IMR-90 (cell line): Measurements from ENCODE around the gene RHBDD1. TPM values are rescaled to one million over a fixed set of nuclear protein-coding genes. Genes with fewer than 3 reads are reported as not detected.

Source experiments
- ATAC-seq: fragments of 200-7000 bp; cut with Tn5 transposase; 2 replicates; pipeline ENCODE4 v1.9.1; 2020; ENCODE audit warnings: low read depth, mild to moderate bottlenecking, moderate library complexity
- BruUV-seq: library from RNA; stranded (reverse); fragments of 400-500 nt; replicated peaks from 2 replicates; lab custom pipeline; 2021; lab: Mats Ljungman, UMichigan
- CTCF ChIA-PET: fragments of 300-600 bp; formaldehyde crosslinking; extraction: SDS; loops from one replicate; lab custom pipeline; 2021; ENCODE audit warnings: antibody characterized with exemption; lab: Yijun Ruan, JAX
- POLR2A ChIA-PET: fragments of 300-600 bp; sonication (Branson Sonifier 250); formaldehyde crosslinking; loops from one replicate; lab custom pipeline; 2022; ENCODE audit warnings: antibody characterized with exemption; ENCODE audit not compliant: unreplicated experiment; lab: Charles Lee
- DNase-seq: peaks from one replicate; pipeline ENCODE4 v3.0.0; 2013
- H2AFZ ChIP-seq: replicated peaks from 2 replicates; pipeline ENCODE3; 2013; ENCODE audit warnings: low read length, mild to moderate bottlenecking; ENCODE audit not compliant: poor library complexity
- H2AK5ac ChIP-seq: 2 replicates; pipeline ENCODE4 v1.6.1; 2013; ENCODE audit warnings: low read depth, low read length, inconsistent platforms
- H2AK9ac ChIP-seq: replicated peaks from 2 replicates; pipeline ENCODE3; 2013; ENCODE audit warnings: mild to moderate bottlenecking, low read depth, low read length, moderate library complexity; ENCODE audit not compliant: poor library complexity
- H2BK120ac ChIP-seq: 2 replicates; pipeline ENCODE4 v1.6.1; 2013; ENCODE audit warnings: low read depth, low read length, inconsistent platforms
- H2BK15ac ChIP-seq: 3 replicates; pipeline ENCODE4 v1.6.1; 2013; ENCODE audit warnings: low read depth, low read length, inconsistent platforms
- H2BK20ac ChIP-seq: 2 replicates; pipeline ENCODE4 v1.6.1; 2013; ENCODE audit warnings: low read depth, mild to moderate bottlenecking, inconsistent platforms, low read length, moderate library complexity
- H2BK5ac ChIP-seq: 2 replicates; pipeline ENCODE4 v1.6.1; 2013; ENCODE audit warnings: mild to moderate bottlenecking, low read depth, low read length, inconsistent platforms; ENCODE audit not compliant: poor library complexity, severe bottlenecking
- H3K14ac ChIP-seq: replicated peaks from 2 replicates; pipeline ENCODE4 v1.6.1; 2013; ENCODE audit warnings: low read depth, low read length, inconsistent platforms
- H3K18ac ChIP-seq: 2 replicates; pipeline ENCODE4 v1.6.1; 2013; ENCODE audit warnings: low read depth, low read length, control low read depth
- H3K23ac ChIP-seq: 2 replicates; pipeline ENCODE4 v1.6.1; 2013; ENCODE audit warnings: low read depth, low read length, inconsistent platforms
- H3K27ac ChIP-seq: 2 replicates; pipeline ENCODE4 v1.5.1; 2013; ENCODE audit warnings: mild to moderate bottlenecking, control low read depth, low read length; ENCODE audit not compliant: insufficient read depth
- H3K27me3 ChIP-seq: 2 replicates; pipeline ENCODE4 v1.6.1; 2013; ENCODE audit warnings: low read length; ENCODE audit not compliant: control insufficient read depth, insufficient read depth
- H3K36me3 ChIP-seq: 2 replicates; pipeline ENCODE4 v1.6.1; 2013; ENCODE audit warnings: low read length, mixed read lengths; ENCODE audit not compliant: control insufficient read depth, insufficient read depth
- H3K4ac ChIP-seq: 2 replicates; pipeline ENCODE4 v1.6.1; 2013; ENCODE audit warnings: low read depth, low read length, inconsistent platforms
- H3K4me1 ChIP-seq: 2 replicates; pipeline ENCODE4 v1.6.1; 2013; ENCODE audit warnings: low read length, mixed read lengths; ENCODE audit not compliant: control insufficient read depth, insufficient read depth
- H3K4me2 ChIP-seq: 2 replicates; pipeline ENCODE4 v1.6.1; 2013; ENCODE audit warnings: low read depth, mild to moderate bottlenecking, control low read depth, low read length, moderate library complexity
- H3K4me3 ChIP-seq: 2 replicates; pipeline ENCODE4 v1.5.1; 2013; ENCODE audit warnings: low read depth, mild to moderate bottlenecking, control low read depth, low read length, moderate library complexity; ENCODE audit not compliant: insufficient read depth
- H3K56ac ChIP-seq: 2 replicates; pipeline ENCODE4 v1.6.1; 2013; ENCODE audit warnings: low read length, inconsistent platforms; ENCODE audit not compliant: insufficient read depth; ENCODE audit errors: extremely low read depth
- H3K79me1 ChIP-seq, 2 experiments: 2 replicates each; pipeline ENCODE4 v1.6.1; 2013; ENCODE audit warnings: low read length in 2 of 2, inconsistent platforms in 1 of 2, low read depth in 1 of 2
- H3K9ac ChIP-seq: 2 replicates; pipeline ENCODE4 v1.6.1; 2013; ENCODE audit warnings: low read depth, low read length, control low read depth
- H3K9me1 ChIP-seq: 2 replicates; pipeline ENCODE4 v1.6.1; 2013; ENCODE audit warnings: low read length, inconsistent platforms; ENCODE audit not compliant: insufficient read depth
- H3K9me3 ChIP-seq: 2 replicates; pipeline ENCODE4 v1.6.1; 2013; ENCODE audit warnings: low read length; ENCODE audit not compliant: control insufficient read depth, insufficient read depth
- H4K20me1 ChIP-seq: 2 replicates; pipeline ENCODE4 v1.6.1; 2013; ENCODE audit warnings: low read length, inconsistent platforms; ENCODE audit not compliant: insufficient read depth
- H4K5ac ChIP-seq: 2 replicates; pipeline ENCODE4 v1.6.1; 2013; ENCODE audit warnings: mild to moderate bottlenecking, low read depth, low read length, control low read depth
- H4K8ac ChIP-seq, 2 experiments: 2 replicates each; pipeline ENCODE4 v1.6.1; 2013; ENCODE audit warnings: low read depth in 2 of 2, low read length in 2 of 2, control low read depth in 1 of 2, inconsistent platforms in 1 of 2
- H4K91ac ChIP-seq: 2 replicates; pipeline ENCODE4 v1.6.1; 2013; ENCODE audit warnings: low read depth, low read length, inconsistent platforms; ENCODE audit not compliant: insufficient read depth
- BHLHE40 ChIP-seq: fragments of 150-350 bp; IDR thresholded peaks from 2 replicates; pipeline ENCODE4 v1.6.1; 2016; ENCODE audit warnings: mild to moderate bottlenecking, low read depth, low read length
- CEBPB ChIP-seq: IDR thresholded peaks from 2 replicates; pipeline ENCODE4 v1.6.1; 2012; ENCODE audit warnings: low read depth, low read length, improper control_type of control experiment
- CHD1 ChIP-seq: IDR thresholded peaks from 2 replicates; pipeline ENCODE4 v1.6.1; 2012; ENCODE audit warnings: low read depth, low read length, improper control_type of control experiment
- CTCF ChIP-seq: conservative IDR thresholded peaks from 2 replicates; pipeline ENCODE4 v1.5.1; 2012; ENCODE audit warnings: mild to moderate bottlenecking, low read depth, low read length, improper control_type of control experiment
- ELK1 ChIP-seq: fragments of 150-350 bp; IDR thresholded peaks from 2 replicates; pipeline ENCODE4 v1.6.1; 2016; ENCODE audit warnings: low read depth, mild to moderate bottlenecking, low read length, moderate library complexity, borderline replicate concordance
- FOS ChIP-seq: fragments of 150-350 bp; IDR thresholded peaks from 2 replicates; pipeline ENCODE4 v1.6.1; 2016; ENCODE audit warnings: low read depth, low read length
- MAFK ChIP-seq: IDR thresholded peaks from 2 replicates; pipeline ENCODE4 v1.6.1; 2012; ENCODE audit warnings: low read depth, low read length, improper control_type of control experiment
- MXI1 ChIP-seq: IDR thresholded peaks from 2 replicates; pipeline ENCODE4 v1.6.1; 2012; ENCODE audit warnings: low read depth, mild to moderate bottlenecking, low read length, moderate library complexity, borderline replicate concordance
- NFE2L2 ChIP-seq: fragments of 150-350 bp; IDR thresholded peaks from 2 replicates; pipeline ENCODE4 v1.6.1; 2016; ENCODE audit warnings: low read depth, mild to moderate bottlenecking, low read length
- POLR2A ChIP-seq: IDR thresholded peaks from 2 replicates; pipeline ENCODE4 v1.6.1; 2012; ENCODE audit warnings: mild to moderate bottlenecking, low read depth, low read length
- RAD21 ChIP-seq: IDR thresholded peaks from 2 replicates; pipeline ENCODE4 v1.6.1; 2012; ENCODE audit warnings: low read length, improper control_type of control experiment
- RCOR1 ChIP-seq: IDR thresholded peaks from 2 replicates; pipeline ENCODE4 v1.6.1; 2012; ENCODE audit warnings: mild to moderate bottlenecking, low read length, improper control_type of control experiment; ENCODE audit not compliant: insufficient replicate concordance
- RFX5 ChIP-seq: IDR thresholded peaks from 2 replicates; pipeline ENCODE4 v1.8.0; 2012; ENCODE audit warnings: low read depth, mild to moderate bottlenecking, low read length, moderate library complexity
- SMC3 ChIP-seq: fragments of 150-350 bp; IDR thresholded peaks from 2 replicates; pipeline ENCODE4 v1.6.1; 2016; ENCODE audit warnings: low read depth, mild to moderate bottlenecking, antibody characterized with exemption, low read length, moderate library complexity
- USF2 ChIP-seq: fragments of 150-350 bp; IDR thresholded peaks from 2 replicates; pipeline ENCODE4 v1.6.1; 2017; ENCODE audit warnings: mild to moderate bottlenecking, antibody characterized with exemption, low read length, low read depth
- WGBS, 2 experiments: methylation state at CpG; one replicate each; pipeline versions ENCODE4 v1.1.5 to v1.1.7; 2013; ENCODE audit warnings: missing lambda C conversion rate in 2 of 2; ENCODE audit not compliant: insufficient read length in 1 of 2; ENCODE audit errors: extremely low coverage in 2 of 2; 5-methylcytosine and 5-hydroxymethylcytosine counted together
- dilution Hi-C: fragments of 300-500 bp; cut with HindIII; formaldehyde crosslinking; loops from one replicate; pipeline ENCODE4 v1.14.3; 2018; ENCODE audit warnings: low sequenced_read_pairs; ENCODE audit not compliant: unreplicated experiment
- in situ Hi-C: fragments of 300-500 bp; cut with MboI; formaldehyde crosslinking; loops from 3 replicates; pipeline ENCODE4 v1.14.3; 2019; ENCODE audit warnings: low sequenced_read_pairs, inconsistent platforms, mixed read lengths
- intact Hi-C: fragments of 100-400 bp; cut with micrococcal nuclease; formaldehyde crosslinking; loops from 2 replicates; pipeline ENCODE4 v1.10.0; 2022
- polyA plus RNA-seq, 3 experiments: library from polyadenylated mRNA; depleted of rRNA; stranded (reverse); fragments of >200 nt; gene quantifications; 2 replicates each; pipeline ENCODE4 v1.2.3, GENCODE V29; 2012; ENCODE audit warnings: low replicate concordance in 1 of 3
- total RNA-seq: library from RNA; depleted of rRNA; stranded (reverse); fragments of >200 nt; gene quantifications from 2 replicates; pipeline ENCODE4 v1.2.3, GENCODE V29; 2012

RHBDD1 gene
- total and polyA plus RNA-seq, 2 of the 4 experiments (the other 2 are of a cell fraction), result 9.7 to 14.0 TPM

- intact Hi-C loops, result no loop called here
- WGBS, 2 experiments, result 83% methylated on average over 2 of the region's 6 CpGs; no CpG with 5 or more reads in 1 of the 2 experiments
- H3K9ac ChIP-seq, result no peak overlapping the region
- no peaks in the 10 kb centered on the region for H4K20me1 ChIP-seq
- no peak overlapping the region for H3K4me3 ChIP-seq
- no peak overlapping the region for H2AK5ac ChIP-seq
- H3K9me1 ChIP-seq, result no peaks in the 10 kb centered on the region
- H2AK9ac ChIP-seq, result no peak overlapping the region
- no TSS peak for BruUV-seq
- peak overlapping the region; percentile 42 for H2BK120ac ChIP-seq
- no peaks in the 10 kb centered on the region for H3K79me1 ChIP-seq
- no peaks in the 10 kb centered on the region for H3K27me3 ChIP-seq
- no peak overlapping the region for H3K27ac ChIP-seq
- H4K8ac ChIP-seq, result peak overlapping the region in 1 of 2 experiments; percentile 69; a peak in 2 of 4 replicates
- ChIA-PET POLR2A (interaction anchor here (0.7 kb wide), 1 partner anchor 80 kb away, joined by 3 read pairs; the partner anchor contains the start of gene RHBDD1), CTCF (no interaction called here)
- TF ChIP-seq RFX5, result no peak
- no peak for TF ChIP-seq USF2
- TF ChIP-seq MXI1, result no peak
- no peak for TF ChIP-seq POLR2A
- no peak for TF ChIP-seq CTCF
- no peak for TF ChIP-seq MAFK
- no peak for TF ChIP-seq CHD1
- no peak for TF ChIP-seq RAD21
- no peak for TF ChIP-seq BHLHE40
- peak; percentile 32 for TF ChIP-seq RCOR1
- peak; percentile 95 for TF ChIP-seq CEBPB
- TF ChIP-seq SMC3, result no peak
- TF ChIP-seq FOS, result peak; percentile 68
- no peak for TF ChIP-seq NFE2L2
- no peak for TF ChIP-seq ELK1
- H2BK5ac ChIP-seq, result peak overlapping the region; percentile 53
- H4K91ac ChIP-seq, result peak overlapping the region; percentile 16; the same call in 1 of the 2 replicates
- no peak overlapping the region; the same call in 1 of the 2 replicates for H3K14ac ChIP-seq
- no peak overlapping the region; the same call in 1 of the 2 replicates for H3K4me2 ChIP-seq
- no peak overlapping the region for H3K23ac ChIP-seq
- no peaks in the 10 kb centered on the region; the same call in 1 of the 2 replicates for H3K4me1 ChIP-seq
- peak overlapping the region; percentile 26; the same call in 1 of the 2 replicates for H3K4ac ChIP-seq
- H2AFZ ChIP-seq, result peak overlapping the region; percentile 64
- dilution Hi-C loops, result no loop called here
- H2BK15ac ChIP-seq, result no peak overlapping the region
- in situ Hi-C loops, result no loop called here
- H3K36me3 ChIP-seq, result no peaks in the 10 kb centered on the region
- peak overlapping the region; percentile 24; the same call in 1 of the 2 replicates for H3K18ac ChIP-seq
- ATAC-seq (peak; percentile 96), DNase-seq (peak; percentile 90)
- H3K56ac ChIP-seq, result no peak overlapping the region
- peak overlapping the region; percentile 61; the same call in 1 of the 2 replicates for H2BK20ac ChIP-seq
- no peaks in the 10 kb centered on the region for H3K9me3 ChIP-seq
- peak overlapping the region; percentile 3; the same call in 1 of the 2 replicates for H4K5ac ChIP-seq
Measured at GRCh38 chr2:226915846-226916360, 80.0 kb downstream of the RHBDD1 start.
